K562 (cell line): ENCODE results near the gene IRF3. TPM values are rescaled to one million over a fixed set of nuclear protein-coding genes. Genes with fewer than 3 reads are reported as not detected.

ENCODE experiments used
- ARID2 ChIP-seq: fragments of 450-650 bp; IDR thresholded peaks from 2 replicates; pipeline ENCODE4 v1.6.1; 2017; ENCODE audit warnings: antibody characterized with exemption, mild to moderate bottlenecking
- BRCA1 ChIP-seq, 2 experiments: fragments of 450-650 bp in 1 of 2; sonication (generic) in 1 of 2; formaldehyde crosslinking in 1 of 2; IDR thresholded peaks; 2 replicates each; pipeline versions ENCODE4 v1.5.0 to v1.6.1; 2017 to 2020; ENCODE audit warnings: mild to moderate bottlenecking in 1 of 2, missing genetic modification reagents in 1 of 2
- C11orf30 ChIP-seq: fragments of 450-650 bp; IDR thresholded peaks from 2 replicates; pipeline ENCODE4 v1.6.1; 2016; ENCODE audit warnings: low read depth, mild to moderate bottlenecking
- CBX8 ChIP-seq: fragments of 200-600 bp; sonication (generic); IDR thresholded peaks from 2 replicates; pipeline ENCODE4 v1.6.1; 2012; ENCODE audit warnings: borderline replicate concordance, mixed run types, low read depth, mild to moderate bottlenecking, moderate library complexity, mixed read lengths, low read length, control low read depth, inconsistent platforms; ENCODE audit not compliant: poor library complexity, severe bottlenecking; ENCODE audit errors: extremely low read depth
- DDX20 ChIP-seq: fragments of 450-650 bp; IDR thresholded peaks from 2 replicates; pipeline ENCODE4 v1.6.1; 2016; ENCODE audit warnings: missing genetic modification characterization, low read depth, mild to moderate bottlenecking, missing compliant biosample characterization, moderate library complexity
- DIDO1 ChIP-seq: fragments of 450-650 bp; IDR thresholded peaks from 2 replicates; pipeline ENCODE4 v1.6.1; 2016; ENCODE audit warnings: low read depth, missing biosample characterization, missing genetic modification characterization
- ILF3 ChIP-seq: fragments of 450-650 bp; IDR thresholded peaks from 2 replicates; pipeline ENCODE4 v1.6.1; 2018; ENCODE audit warnings: antibody characterized with exemption, mild to moderate bottlenecking, moderate library complexity, borderline replicate concordance
- KDM2B ChIP-seq: fragments of 250-450 bp; sonication (Bioruptor Pico); IDR thresholded peaks from 2 replicates; pipeline ENCODE4 v1.8.0; 2021; ENCODE audit warnings: mild to moderate bottlenecking, moderate library complexity
- KHSRP ChIP-seq: fragments of 450-650 bp; IDR thresholded peaks from 2 replicates; pipeline ENCODE4 v1.6.1; 2017
- L3MBTL2 ChIP-seq: fragments of 450-650 bp; IDR thresholded peaks from 2 replicates; pipeline ENCODE4 v1.6.1; 2016; ENCODE audit warnings: mild to moderate bottlenecking, moderate library complexity
- MAFK ChIP-seq: IDR thresholded peaks from 2 replicates; pipeline ENCODE4 v1.6.1; 2011; ENCODE audit warnings: low read length, improper control_type of control experiment
- MTA2 ChIP-seq: fragments of 450-650 bp; IDR thresholded peaks from 2 replicates; pipeline ENCODE4 v1.6.1; 2016; ENCODE audit warnings: low read depth
- MYC ChIP-seq, 2 experiments: fragments of 250-450 bp in 1 of 2; sonication (Bioruptor Pico) in 1 of 2; IDR thresholded peaks; 2 replicates each; pipeline versions ENCODE4 v1.5.1 to v1.6.1; 2012 to 2021; ENCODE audit warnings: low read depth in 2 of 2, borderline replicate concordance in 1 of 2, improper control_type of control experiment in 1 of 2, low read length in 1 of 2, mild to moderate bottlenecking in 1 of 2, moderate library complexity in 1 of 2
- NFIX ChIP-seq: fragments of 250-450 bp; sonication (Bioruptor Pico); IDR thresholded peaks from 2 replicates; pipeline ENCODE4 v1.4.0; 2020; ENCODE audit warnings: low read depth, mild to moderate bottlenecking, moderate library complexity
- TRIM24 ChIP-seq, 2 experiments: fragments of 450-650 bp; IDR thresholded peaks; 2 replicates each; pipeline ENCODE4 v1.6.1; 2016
- U2AF1 ChIP-seq: fragments of 200-400 bp; formaldehyde crosslinking; optimal IDR thresholded peaks from 2 replicates; pipeline ENCODE3; 2017; ENCODE audit warnings: mild to moderate bottlenecking, low read depth, low read length, moderate library complexity
- YY1 ChIP-seq, 3 experiments: IDR thresholded peaks; 2 replicates each; pipeline ENCODE4 v1.6.1; 2011; ENCODE audit warnings: low read length in 2 of 3, mild to moderate bottlenecking in 2 of 3, moderate library complexity in 2 of 3, borderline replicate concordance in 1 of 3, control low read depth in 1 of 3, low read depth in 1 of 3; ENCODE audit not compliant: insufficient read depth in 3 of 3, insufficient replicate concordance in 2 of 3, control insufficient read depth in 1 of 3, insufficient read length in 1 of 3; ENCODE audit errors: extremely low read depth in 1 of 3
- ZNF146 ChIP-seq: IDR thresholded peaks from one replicate; pipeline ENCODE4 v1.6.1; 2018; ENCODE audit warnings: missing compliant biosample characterization; ENCODE audit not compliant: unreplicated experiment
- ZNF224 ChIP-seq: sonication (generic); formaldehyde crosslinking; IDR thresholded peaks from 2 replicates; pipeline ENCODE4 v1.8.0; 2022; ENCODE audit warnings: mild to moderate bottlenecking, missing genetic modification reagents
- ZNF239 ChIP-seq: fragments of 250-450 bp; sonication (Bioruptor Pico); IDR thresholded peaks from 2 replicates; pipeline ENCODE4 v1.4.0; 2020; ENCODE audit warnings: mild to moderate bottlenecking
- ZNF274 ChIP-seq: IDR thresholded peaks from 2 replicates; pipeline ENCODE4 v1.6.1; 2011; ENCODE audit warnings: low read depth, mild to moderate bottlenecking, low read length, moderate library complexity, borderline replicate concordance
- ZNF589 ChIP-seq: fragments of 200-800 bp; sonication (Bioruptor generic); IDR thresholded peaks from 2 replicates; pipeline ENCODE4 v1.6.1; 2016; ENCODE audit warnings: low read depth, missing genetic modification characterization, missing compliant biosample characterization
- ZNF717 ChIP-seq: fragments of 250-450 bp; sonication (Bioruptor Pico); IDR thresholded peaks from 2 replicates; pipeline ENCODE4 v1.5.0; 2021
- polyA plus RNA-seq, 8 experiments: library from polyadenylated mRNA; depleted of rRNA in 4 of 8; stranded (reverse) in 5 of 8; unstranded in 3 of 8; fragments of >200 nt; fragmentation: Nextera tagmentation in 2 of 8; fragmentation: Illumina TruSeq in 1 of 8; extraction: Ambion mirVana in 2 of 8; extraction: Trizol in 1 of 8; gene quantifications; 2 replicates each; pipeline versions ENCODE4 v1.2.1 to v1.2.3, GENCODE V29; 2011 to 2014; ENCODE audit warnings: inconsistent platforms in 1 of 8, missing spikeins in 1 of 8
- total RNA-seq, 7 experiments: library from RNA; depleted of rRNA in 6 of 7; stranded (reverse); fragments of >200 nt in 6 of 7; fragmentation: Illumina TruSeq in 2 of 7; extraction: Trizol in 2 of 7; gene quantifications; 2 replicates each; pipeline versions ENCODE4 v1.2.1 to v1.2.3, GENCODE V29; 2011 to 2021; ENCODE audit warnings: low replicate concordance in 1 of 7
- TF ChIP-seq, protein P1 (sequence below): IDR thresholded peaks from 2 replicates; pipeline ENCODE4 v1.6.1; 2011; ENCODE audit warnings: borderline replicate concordance, low read depth, mild to moderate bottlenecking, moderate library complexity, low read length; ENCODE audit not compliant: insufficient read depth, poor library complexity, severe bottlenecking
- TF ChIP-seq, protein P2 (sequence below): fragments of 250-450 bp; sonication (Bioruptor Pico); IDR thresholded peaks from 2 replicates; pipeline ENCODE4 v1.9.0; 2021; ENCODE audit warnings: mild to moderate bottlenecking
- TF ChIP-seq, protein P3 (sequence below): fragments of 450-650 bp; formaldehyde crosslinking; IDR thresholded peaks from 2 replicates; pipeline ENCODE4 v1.4.0; 2020; ENCODE audit warnings: mild to moderate bottlenecking, mixed read lengths

Gene IRF3
- total and polyA plus RNA-seq, 9 of the 15 experiments (the other 6 are each of a cell fraction or from before 2014, with no cell fraction given) = 7.5 to 145 (median 65.4) TPM

DNA sequence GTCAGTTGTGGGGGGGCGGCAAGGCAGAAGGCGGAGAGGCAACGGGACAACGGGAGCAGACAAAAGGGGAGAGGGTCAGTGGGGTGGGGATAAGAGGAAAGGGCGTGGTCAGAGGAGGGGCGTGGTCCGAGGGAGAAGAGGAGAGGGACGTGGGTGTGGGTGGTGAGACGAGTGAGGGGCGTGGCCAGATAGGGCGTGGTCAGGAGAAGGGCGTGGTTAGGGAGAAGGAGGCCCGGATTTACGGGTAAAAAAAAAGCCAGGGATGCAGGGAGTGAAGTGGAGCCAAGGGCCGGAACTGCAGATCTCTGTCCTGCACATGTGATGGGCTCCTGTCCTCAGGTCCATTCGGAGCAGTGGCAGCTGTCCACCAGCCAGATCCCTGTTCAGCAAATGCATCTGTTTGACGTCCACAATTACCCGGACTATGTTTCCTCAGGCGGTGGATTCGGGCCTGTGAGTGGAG lies 46.8 kb upstream of the IRF3 start (continued):
- TF ChIP-seq YY1 (IDR thresholded peaks at IDR 0.05; ENCODE audit: borderline replicate concordance in 1 of 3, control insufficient read depth in 1 of 3, extremely low read depth in 1 of 3, insufficient read depth in 3 of 3, insufficient read length in 1 of 3, insufficient replicate concordance in 2 of 3, low read depth in 1 of 3, low read length in 2 of 3) = no peak
- no peak for TF ChIP-seq MTA2
- TF ChIP-seq ZNF717 (CRISPR knock-in tag) = no peak
- TF ChIP-seq ZNF589 = no peak
- TF ChIP-seq MYC (IDR thresholded peaks at IDR 0.05; ENCODE audit: low read depth, low read length) = no peak
- no peak for TF ChIP-seq MYC (CRISPR knock-in tag; IDR thresholded peaks at IDR 0.05; ENCODE audit: borderline replicate concordance, low read depth)
- no peak for TF ChIP-seq DDX20 (tag)
- TF ChIP-seq ILF3 = no peak
- no peak for TF ChIP-seq CBX8
- TF ChIP-seq KDM2B (CRISPR knock-in tag) = no peak
- TF ChIP-seq, protein P1, sequence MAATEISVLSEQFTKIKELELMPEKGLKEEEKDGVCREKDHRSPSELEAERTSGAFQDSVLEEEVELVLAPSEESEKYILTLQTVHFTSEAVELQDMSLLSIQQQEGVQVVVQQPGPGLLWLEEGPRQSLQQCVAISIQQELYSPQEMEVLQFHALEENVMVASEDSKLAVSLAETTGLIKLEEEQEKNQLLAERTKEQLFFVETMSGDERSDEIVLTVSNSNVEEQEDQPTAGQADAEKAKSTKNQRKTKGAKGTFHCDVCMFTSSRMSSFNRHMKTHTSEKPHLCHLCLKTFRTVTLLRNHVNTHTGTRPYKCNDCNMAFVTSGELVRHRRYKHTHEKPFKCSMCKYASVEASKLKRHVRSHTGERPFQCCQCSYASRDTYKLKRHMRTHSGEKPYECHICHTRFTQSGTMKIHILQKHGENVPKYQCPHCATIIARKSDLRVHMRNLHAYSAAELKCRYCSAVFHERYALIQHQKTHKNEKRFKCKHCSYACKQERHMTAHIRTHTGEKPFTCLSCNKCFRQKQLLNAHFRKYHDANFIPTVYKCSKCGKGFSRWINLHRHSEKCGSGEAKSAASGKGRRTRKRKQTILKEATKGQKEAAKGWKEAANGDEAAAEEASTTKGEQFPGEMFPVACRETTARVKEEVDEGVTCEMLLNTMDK = no peak
- no peak for TF ChIP-seq ARID2
- peak in 1 of 2 experiments; percentile 67; a peak in 2 of 4 replicates for TF ChIP-seq TRIM24 (IDR thresholded peaks at IDR 0.05)
- TF ChIP-seq C11orf30 = peak; percentile 91
- no peak for TF ChIP-seq KHSRP
- TF ChIP-seq ZNF239 = no peak
- no peak for TF ChIP-seq ZNF146 (CRISPR knock-in tag)
- TF ChIP-seq ZNF224 (CRISPR knock-in tag) = no peak
- no peak for TF ChIP-seq BRCA1 (IDR thresholded peaks at IDR 0.05)
- no peak for TF ChIP-seq BRCA1 (CRISPR knock-in tag; IDR thresholded peaks at IDR 0.05)
- no peak for TF ChIP-seq DIDO1 (tag)
- TF ChIP-seq L3MBTL2 = no peak
- no peak for TF ChIP-seq ZNF274
- TF ChIP-seq, protein P2, sequence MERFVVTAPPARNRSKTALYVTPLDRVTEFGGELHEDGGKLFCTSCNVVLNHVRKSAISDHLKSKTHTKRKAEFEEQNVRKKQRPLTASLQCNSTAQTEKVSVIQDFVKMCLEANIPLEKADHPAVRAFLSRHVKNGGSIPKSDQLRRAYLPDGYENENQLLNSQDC (CRISPR knock-in tag) = no peak
- TF ChIP-seq, protein P3, sequence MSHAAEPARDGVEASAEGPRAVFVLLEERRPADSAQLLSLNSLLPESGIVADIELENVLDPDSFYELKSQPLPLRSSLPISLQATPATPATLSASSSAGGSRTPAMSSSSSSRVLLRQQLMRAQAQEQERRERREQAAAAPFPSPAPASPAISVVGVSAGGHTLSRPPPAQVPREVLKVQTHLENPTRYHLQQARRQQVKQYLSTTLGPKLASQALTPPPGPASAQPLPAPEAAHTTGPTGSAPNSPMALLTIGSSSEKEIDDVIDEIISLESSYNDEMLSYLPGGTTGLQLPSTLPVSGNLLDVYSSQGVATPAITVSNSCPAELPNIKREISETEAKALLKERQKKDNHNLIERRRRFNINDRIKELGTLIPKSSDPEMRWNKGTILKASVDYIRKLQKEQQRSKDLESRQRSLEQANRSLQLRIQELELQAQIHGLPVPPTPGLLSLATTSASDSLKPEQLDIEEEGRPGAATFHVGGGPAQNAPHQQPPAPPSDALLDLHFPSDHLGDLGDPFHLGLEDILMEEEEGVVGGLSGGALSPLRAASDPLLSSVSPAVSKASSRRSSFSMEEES (CRISPR knock-in tag) = no peak
- no peak for TF ChIP-seq MAFK
- no peak for TF ChIP-seq NFIX (CRISPR knock-in tag)
- TF ChIP-seq U2AF1 = no peak
